Caco-2 (cell line): ENCODE results near the gene SETD3. TPM values are rescaled to one million over a fixed set of nuclear protein-coding genes. Genes with fewer than 3 reads are reported as not detected.

Source experiments
- BruUV-seq: library from RNA; stranded (reverse); fragments of 400-500 nt; replicated peaks from 2 replicates; lab custom pipeline; 2021; lab: Mats Ljungman, UMichigan
- CTCF ChIA-PET: fragments of 300-600 bp; sonication (Branson Sonifier 250); formaldehyde crosslinking; loops from one replicate; lab custom pipeline; 2022; ENCODE audit warnings: antibody characterized with exemption; lab: Charles Lee
- POLR2A ChIA-PET: fragments of 300-600 bp; sonication (Branson Sonifier 250); formaldehyde crosslinking; loops from one replicate; lab custom pipeline; 2022; ENCODE audit warnings: antibody characterized with exemption; lab: Charles Lee
- DNase-seq, 2 experiments: peaks; one replicate each; pipeline versions ENCODE4 v3.0.0 to v3.0.0-alpha.2; 2020 to 2022
- H3K27me3 ChIP-seq: replicated peaks from 2 replicates; pipeline ENCODE4 v1.6.0; 2011; ENCODE audit warnings: low read length; ENCODE audit not compliant: control insufficient read depth, insufficient read depth
- H3K36me3 ChIP-seq: 2 replicates; pipeline ENCODE4 v1.5.1; 2011; ENCODE audit warnings: low read length; ENCODE audit not compliant: control insufficient read depth, insufficient read depth
- H3K4me1 ChIP-seq: fragments of 250-450 bp; sonication (Bioruptor Pico); 2 replicates; pipeline ENCODE4 v1.5.1; 2020; ENCODE audit warnings: mild to moderate bottlenecking
- H3K4me3 ChIP-seq: 2 replicates; pipeline ENCODE4 v1.5.1; 2011; ENCODE audit warnings: low read depth, mild to moderate bottlenecking, control low read depth, low read length
- H3K9me3 ChIP-seq: fragments of 250-450 bp; sonication (Bioruptor Pico); 2 replicates; pipeline ENCODE4 v1.5.1; 2020; ENCODE audit warnings: mild to moderate bottlenecking, moderate library complexity
- H3K27ac Mint-ChIP-seq: one replicate; pipeline ENCODE4 v1.8.0; 2022; ENCODE audit warnings: mixed read lengths; ENCODE audit not compliant: unreplicated experiment
- H3K27me3 Mint-ChIP-seq: one replicate; pipeline ENCODE4 v1.8.0; 2022; ENCODE audit warnings: mixed read lengths; ENCODE audit not compliant: insufficient read depth, unreplicated experiment
- H3K36me3 Mint-ChIP-seq: one replicate; pipeline ENCODE4 v1.8.0; 2022; ENCODE audit warnings: mild to moderate bottlenecking, mixed read lengths; ENCODE audit not compliant: insufficient read depth, unreplicated experiment
- H3K4me1 Mint-ChIP-seq: one replicate; pipeline ENCODE4 v1.8.0; 2022; ENCODE audit warnings: low read depth, mixed read lengths; ENCODE audit not compliant: unreplicated experiment
- H3K4me3 Mint-ChIP-seq: one replicate; pipeline ENCODE4 v1.8.0; 2022; ENCODE audit warnings: mild to moderate bottlenecking, moderate library complexity, mixed read lengths; ENCODE audit not compliant: unreplicated experiment
- H3K9me3 Mint-ChIP-seq: one replicate; pipeline ENCODE4 v1.8.0; 2022; ENCODE audit warnings: mixed read lengths; ENCODE audit not compliant: unreplicated experiment
- intact Hi-C: fragments of 100-400 bp; cut with micrococcal nuclease; formaldehyde crosslinking; loops from one replicate; pipeline ENCODE4 v1.10.0; 2022; ENCODE audit not compliant: unreplicated experiment
- total RNA-seq: library from RNA; stranded (reverse); gene quantifications from 2 replicates; pipeline ENCODE4 v1.2.3, GENCODE V29; 2022
- TF ChIP-seq, protein P1 (sequence below), 2 experiments: fragments of 200-600 bp in 1 of 2; IDR thresholded peaks; 1 replicate in 1 of 2; 2 replicates in 1 of 2; pipeline versions ENCODE4 v1.5.1 to v1.8.0; 2011 to 2022; ENCODE audit warnings: antibody characterized with exemption in 1 of 2, control low read depth in 1 of 2, inconsistent platforms in 1 of 2, low read depth in 1 of 2, low read length in 1 of 2, mild to moderate bottlenecking in 1 of 2, moderate library complexity in 1 of 2; ENCODE audit not compliant: insufficient read depth in 1 of 2, severe bottlenecking in 1 of 2, unreplicated experiment in 1 of 2

SETD3 gene
- total RNA-seq, 1 experiment from 2014 or later = 74.3 TPM

DNA sequence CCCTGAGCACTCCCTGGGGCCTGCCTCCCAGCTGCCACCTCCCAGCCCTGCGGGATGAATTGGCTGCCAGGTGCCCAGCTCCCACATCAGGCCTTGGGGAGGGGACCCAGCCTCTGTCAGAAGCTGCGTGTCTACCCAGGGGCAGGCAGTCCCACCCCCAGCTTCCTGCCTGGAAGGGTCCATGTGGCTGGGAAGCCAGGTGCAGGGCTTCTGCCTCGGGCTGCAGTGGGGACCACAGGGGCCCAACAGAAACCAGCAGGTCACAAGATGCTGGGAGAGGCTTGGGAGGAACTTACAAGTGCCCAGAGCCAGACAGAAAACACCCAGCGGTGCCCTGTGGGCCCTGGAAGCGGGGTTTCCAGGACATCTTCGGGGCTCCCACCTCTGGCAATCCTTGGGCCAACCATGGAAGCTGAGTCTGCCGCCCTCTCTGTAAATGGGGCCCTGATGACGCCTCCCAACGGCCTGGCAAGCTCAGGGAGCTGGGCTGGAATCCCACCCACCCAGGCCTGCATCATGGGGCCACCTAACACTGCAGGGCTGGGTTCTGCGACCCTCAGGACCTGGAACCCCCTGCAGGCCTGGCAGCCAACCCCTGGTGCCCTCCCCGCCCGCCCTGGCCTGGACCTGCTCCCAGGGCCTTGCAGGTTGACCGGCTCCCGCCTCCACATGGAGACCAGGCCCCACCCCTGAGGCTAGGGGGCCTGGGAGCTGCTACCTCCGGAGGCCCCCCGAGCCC lies 37.2 kb upstream of the SETD3 start:
- Histone ChIP-seq H3K4me1 (peaks cover 29% of the 10 kb centered on the region), H3K9me3 (no peaks in the 10 kb centered on the region), H3K27me3 (no peaks in the 10 kb centered on the region), H3K4me3 (no peak overlapping the region), H3K36me3 (no peaks in the 10 kb centered on the region; the same call in none of the 2 replicates)
- ChIA-PET POLR2A (no interaction called here), CTCF (no interaction called here)
- TF ChIP-seq, protein P1, sequence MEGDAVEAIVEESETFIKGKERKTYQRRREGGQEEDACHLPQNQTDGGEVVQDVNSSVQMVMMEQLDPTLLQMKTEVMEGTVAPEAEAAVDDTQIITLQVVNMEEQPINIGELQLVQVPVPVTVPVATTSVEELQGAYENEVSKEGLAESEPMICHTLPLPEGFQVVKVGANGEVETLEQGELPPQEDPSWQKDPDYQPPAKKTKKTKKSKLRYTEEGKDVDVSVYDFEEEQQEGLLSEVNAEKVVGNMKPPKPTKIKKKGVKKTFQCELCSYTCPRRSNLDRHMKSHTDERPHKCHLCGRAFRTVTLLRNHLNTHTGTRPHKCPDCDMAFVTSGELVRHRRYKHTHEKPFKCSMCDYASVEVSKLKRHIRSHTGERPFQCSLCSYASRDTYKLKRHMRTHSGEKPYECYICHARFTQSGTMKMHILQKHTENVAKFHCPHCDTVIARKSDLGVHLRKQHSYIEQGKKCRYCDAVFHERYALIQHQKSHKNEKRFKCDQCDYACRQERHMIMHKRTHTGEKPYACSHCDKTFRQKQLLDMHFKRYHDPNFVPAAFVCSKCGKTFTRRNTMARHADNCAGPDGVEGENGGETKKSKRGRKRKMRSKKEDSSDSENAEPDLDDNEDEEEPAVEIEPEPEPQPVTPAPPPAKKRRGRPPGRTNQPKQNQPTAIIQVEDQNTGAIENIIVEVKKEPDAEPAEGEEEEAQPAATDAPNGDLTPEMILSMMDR (IDR thresholded peaks at IDR 0.05; ENCODE audit: insufficient read depth in 1 of 2, low read depth in 1 of 2, low read length in 1 of 2, severe bottlenecking in 1 of 2, unreplicated experiment in 1 of 2) = no peak
- H3K4me3 Mint-ChIP-seq = no peak overlapping the region
- no peaks in the 10 kb centered on the region for H3K9me3 Mint-ChIP-seq
- intact Hi-C loops = loop anchor here (1.0 kb wide), 1 partner anchor 111 kb away; no protein-coding TSS in a partner anchor
- H3K27ac Mint-ChIP-seq = no peak overlapping the region
- H3K27me3 Mint-ChIP-seq = no peaks in the 10 kb centered on the region
- no TSS peak for BruUV-seq
- H3K36me3 Mint-ChIP-seq = peaks cover 68% of the 10 kb centered on the region
- no peaks in the 10 kb centered on the region for H3K4me1 Mint-ChIP-seq
- peak in 1 of 2 experiments; percentile 30 for DNase-seq

DNA sequence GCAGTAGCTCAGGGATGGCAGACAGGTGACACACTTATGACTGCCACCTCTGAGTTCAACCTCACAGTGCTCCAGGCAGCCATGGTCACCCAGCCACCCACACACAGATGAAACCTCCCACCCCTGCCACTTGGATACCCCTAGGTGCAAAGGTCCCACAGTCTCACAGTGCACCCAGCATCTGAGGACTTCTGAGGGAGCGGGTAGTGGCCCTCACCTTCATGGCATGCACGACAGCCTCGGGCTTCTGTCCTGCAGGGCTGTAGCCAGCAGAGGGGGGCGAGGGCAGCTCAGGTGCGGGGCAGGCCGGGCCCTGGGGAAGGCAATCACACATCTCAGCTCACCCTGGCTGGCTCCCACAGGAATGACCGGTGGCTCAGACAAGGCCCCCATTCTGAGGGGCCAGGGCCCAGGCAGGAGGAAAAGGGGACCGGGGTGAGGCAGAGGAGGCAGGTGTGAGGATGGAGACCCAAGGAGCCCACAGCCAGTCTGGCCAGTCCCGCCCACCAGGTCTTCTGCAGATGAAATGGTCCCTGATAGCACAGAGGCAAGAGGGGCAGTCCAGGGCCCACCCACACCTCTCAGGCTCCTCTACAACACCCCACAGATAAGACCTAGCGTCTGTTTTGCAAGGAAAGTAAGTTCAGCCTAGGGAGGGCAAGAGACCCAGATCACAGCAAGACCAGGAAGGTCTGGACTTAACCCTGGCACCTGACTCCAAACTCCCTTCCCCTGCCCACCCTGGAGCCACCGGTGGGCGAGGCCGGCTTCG lies 36.4 kb upstream of the SETD3 start:
- ChIA-PET CTCF (no interaction called here), POLR2A (no interaction called here)
- no peak overlapping the region for H3K4me3 Mint-ChIP-seq
- no peak overlapping the region for H3K4me3 ChIP-seq
- TF ChIP-seq, protein P1 (IDR thresholded peaks at IDR 0.05; ENCODE audit: insufficient read depth in 1 of 2, low read depth in 1 of 2, low read length in 1 of 2, severe bottlenecking in 1 of 2, unreplicated experiment in 1 of 2) = no peak
- peak overlapping the region; percentile 42 for H3K27ac Mint-ChIP-seq
- BruUV-seq = no TSS peak
- H3K27me3 ChIP-seq = no peaks in the 10 kb centered on the region
- no peaks in the 10 kb centered on the region for H3K27me3 Mint-ChIP-seq
- peaks cover 21% of the 10 kb centered on the region for H3K4me1 ChIP-seq
- no peaks in the 10 kb centered on the region; the same call in none of the 2 replicates for H3K36me3 ChIP-seq
- H3K36me3 Mint-ChIP-seq = peaks cover 68% of the 10 kb centered on the region
- H3K9me3 Mint-ChIP-seq = no peaks in the 10 kb centered on the region
- intact Hi-C loops = no loop called here
- no peaks in the 10 kb centered on the region for H3K4me1 Mint-ChIP-seq
- DNase-seq = peak in 1 of 2 experiments; percentile 37
- H3K9me3 ChIP-seq = no peaks in the 10 kb centered on the region

DNA sequence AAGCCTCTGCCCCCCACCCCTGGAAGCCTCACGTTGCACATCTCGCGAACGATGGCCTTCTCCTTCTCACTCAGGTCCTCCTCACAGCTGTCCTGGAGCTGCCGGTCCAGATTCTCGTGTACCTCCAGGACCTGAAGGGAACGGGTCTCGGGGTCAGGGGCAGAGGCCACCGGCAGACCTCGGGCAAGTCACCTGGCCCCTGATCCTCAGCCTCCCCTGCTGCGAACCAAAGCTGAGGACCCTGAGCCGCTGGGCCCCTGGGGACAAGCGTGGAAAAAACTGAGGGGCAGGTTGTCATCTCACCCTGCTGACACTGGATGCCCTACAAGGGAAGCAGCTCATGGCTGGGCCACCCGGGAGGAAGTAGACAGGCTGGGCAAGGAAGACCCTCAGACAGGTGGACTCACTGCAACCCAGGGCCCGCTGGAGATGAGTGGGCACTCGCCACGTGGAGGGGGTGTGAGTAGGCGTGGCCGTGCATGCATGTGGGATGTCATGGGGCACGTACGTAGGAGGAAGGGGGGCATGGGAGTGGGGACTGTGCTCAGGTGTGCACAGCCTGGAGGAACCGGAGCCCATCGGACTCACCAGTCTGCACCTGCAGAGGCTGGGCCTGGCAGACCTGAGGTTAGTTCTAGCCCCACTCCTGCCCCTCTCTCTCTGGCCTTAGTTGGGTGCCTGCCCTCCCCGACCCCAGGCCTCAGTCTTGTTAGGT lies 35.7 kb upstream of the SETD3 start:
- ChIA-PET CTCF (no interaction called here), POLR2A (no interaction called here)
- no peaks in the 10 kb centered on the region for H3K27me3 Mint-ChIP-seq
- H3K27me3 ChIP-seq = no peaks in the 10 kb centered on the region
- intact Hi-C loops = no loop called here
- peaks cover 71% of the 10 kb centered on the region for H3K36me3 Mint-ChIP-seq
- no TSS peak for BruUV-seq
- H3K36me3 ChIP-seq = no peaks in the 10 kb centered on the region; the same call in none of the 2 replicates
- H3K4me3 Mint-ChIP-seq = no peak overlapping the region
- H3K4me1 Mint-ChIP-seq = no peaks in the 10 kb centered on the region
- H3K27ac Mint-ChIP-seq = peak overlapping the region; percentile 42
- TF ChIP-seq, protein P1 (IDR thresholded peaks at IDR 0.05; ENCODE audit: insufficient read depth in 1 of 2, low read depth in 1 of 2, low read length in 1 of 2, severe bottlenecking in 1 of 2, unreplicated experiment in 1 of 2) = no peak
- peak in 1 of 2 experiments; percentile 36 for DNase-seq
- H3K9me3 Mint-ChIP-seq = no peaks in the 10 kb centered on the region
- no peaks in the 10 kb centered on the region for H3K9me3 ChIP-seq
- peaks cover 14% of the 10 kb centered on the region for H3K4me1 ChIP-seq
- H3K4me3 ChIP-seq = no peak overlapping the region
